GM19238 (cell line): ENCODE measurements around the gene KRTAP1-5.
"Not testable (repeated sequence)": the region's sequence is repeated elsewhere in the genome, so short reads cannot be mapped to it uniquely, and the experiment has no call there.

ENCODE experiments used
- DNase-seq: peaks from one replicate; pipeline ENCODE4 v3.0.0; 2011; ENCODE audit warnings: low spot score; ENCODE audit not compliant: insufficient read length

KRTAP1-5 gene

DNA sequence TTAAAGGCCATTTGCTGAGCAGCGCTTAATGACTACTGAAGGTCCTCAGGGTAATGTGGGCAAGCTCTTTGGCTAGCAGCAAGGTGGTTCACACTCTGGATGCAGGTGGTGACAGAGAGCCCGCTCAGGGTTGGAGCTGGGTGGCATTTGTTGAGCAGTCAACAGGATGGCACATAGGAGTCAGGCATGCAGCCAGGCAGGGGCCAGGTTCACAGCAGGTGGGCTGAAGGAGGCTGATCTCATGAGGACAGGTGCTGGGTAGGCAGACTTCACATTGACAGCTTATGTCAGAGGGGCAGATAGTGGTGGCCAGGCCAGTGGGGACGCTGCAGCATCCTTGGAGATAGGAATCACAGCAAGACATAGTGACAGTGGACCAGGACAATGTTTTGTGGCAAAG is 22.6 kb downstream of the KRTAP1-5 start:
- no peak for DNase-seq

GRCh38 chr17:41003926-41004325 is 23.1 kb downstream of the KRTAP1-5 start:
- DNase-seq = no peak

DNA sequence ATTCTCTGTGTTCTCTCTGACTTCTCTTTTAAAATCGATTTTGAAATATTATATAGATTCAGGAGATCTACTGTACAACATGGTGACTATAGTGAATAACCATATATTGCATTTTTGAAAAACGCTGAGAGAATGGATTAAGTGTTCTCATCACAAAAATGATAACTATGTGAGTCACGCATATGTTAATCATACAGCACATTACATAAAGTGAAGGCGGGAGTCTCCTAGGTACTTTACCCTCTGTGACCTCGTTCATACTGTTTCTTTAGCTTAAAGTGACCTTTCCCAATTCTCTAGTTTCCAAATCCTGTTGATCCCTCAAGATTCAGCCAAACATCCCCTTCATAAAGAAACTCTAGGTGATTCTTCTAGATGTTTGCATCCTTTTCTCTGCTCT is 24.2 kb downstream of the KRTAP1-5 start:
- DNase-seq = no peak

DNA sequence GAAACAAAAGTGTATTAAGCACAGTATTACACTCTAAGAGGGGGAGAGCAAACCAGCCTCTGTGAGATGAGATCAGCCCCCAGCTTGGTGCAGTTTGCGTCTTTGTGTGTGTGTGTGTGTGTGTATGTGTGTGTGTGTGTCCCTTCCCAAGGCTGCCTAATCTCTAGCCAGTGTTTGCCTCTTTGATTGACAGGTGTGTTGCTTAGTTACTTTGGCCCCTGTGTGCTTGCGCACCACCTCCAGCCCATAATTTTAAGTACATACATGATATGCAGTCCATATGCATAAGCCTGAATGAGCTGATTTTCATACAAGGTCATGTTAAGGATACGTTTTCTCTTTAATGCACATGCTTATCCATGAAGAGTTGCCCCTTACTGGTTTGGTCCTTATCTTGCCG is 25.2 kb downstream of the KRTAP1-5 start:
- DNase-seq = no peak

GRCh38 chr17:40999563-40999962 is 27.4 kb downstream of the KRTAP1-5 start, which contains the start of gene KRTAP3-2:
Gene KRTAP3-2, minus strand, starts transcription at chr17:40999906. Its CDS starts 53 bp downstream, at chr17:40999853.
- not testable (repeated sequence) for DNase-seq

- no peak for DNase-seq
These were observed 29.6 kb downstream of the KRTAP1-5 start for GRCh38 chr17:40997361-40997760.

GRCh38 chr17:40996829-40997228 is 30.2 kb downstream of the KRTAP1-5 start:
- DNase-seq = no peak

DNA sequence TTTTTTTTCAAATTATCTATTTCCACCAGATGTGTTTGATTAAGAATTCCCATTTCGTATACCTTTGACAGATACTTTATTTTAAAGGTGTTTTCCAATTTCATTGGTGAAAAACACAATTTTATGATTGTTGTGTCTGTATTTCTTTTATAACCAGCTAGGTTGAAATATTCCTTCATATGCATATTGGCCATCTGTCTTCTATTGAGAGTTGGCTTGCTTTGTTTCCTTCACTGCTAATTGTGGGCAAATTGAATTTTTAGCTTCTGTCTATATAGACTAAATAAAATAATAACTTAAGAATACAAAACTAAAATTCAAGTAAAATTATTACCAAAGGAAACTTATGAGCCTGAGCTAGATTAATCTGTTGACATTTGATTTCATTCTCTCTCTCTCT is 31.9 kb downstream of the KRTAP1-5 start:
- DNase-seq = no peak

GRCh38 chr17:40993839-40994238 is 33.2 kb downstream of the KRTAP1-5 start, which contains the start of gene KRTAP3-3:
Gene KRTAP3-3, minus strand, starts transcription at chr17:40994164. Its CDS starts 67 bp downstream, at chr17:40994097.
- DNase-seq = no peak

GRCh38 chr17:40993084-40993483 is 33.9 kb downstream of the KRTAP1-5 start:
- no peak for DNase-seq

- no peak for DNase-seq
These were observed 34.3 kb downstream of the KRTAP1-5 start for GRCh38 chr17:40992666-40993065.

DNA sequence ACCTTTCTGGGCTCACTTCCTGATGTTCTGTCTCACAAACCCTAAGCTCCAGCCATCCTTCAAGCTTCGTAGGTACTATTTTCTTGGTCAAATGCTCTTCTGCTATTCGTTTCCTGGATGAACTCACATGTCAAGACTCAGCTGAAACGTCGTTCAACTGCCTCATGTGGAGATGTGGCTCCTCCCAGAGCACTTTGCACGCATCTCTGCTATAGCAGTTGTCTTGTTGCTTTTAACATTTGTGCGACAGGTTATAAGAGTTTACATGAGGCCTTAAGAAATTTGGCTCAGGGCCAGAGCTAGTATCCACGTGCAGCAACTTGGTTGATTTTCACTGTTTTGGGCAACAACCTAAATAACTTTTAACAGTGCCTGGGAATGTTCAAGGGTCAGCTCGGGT is 40.1 kb downstream of the KRTAP1-5 start:
- no peak for DNase-seq

DNA sequence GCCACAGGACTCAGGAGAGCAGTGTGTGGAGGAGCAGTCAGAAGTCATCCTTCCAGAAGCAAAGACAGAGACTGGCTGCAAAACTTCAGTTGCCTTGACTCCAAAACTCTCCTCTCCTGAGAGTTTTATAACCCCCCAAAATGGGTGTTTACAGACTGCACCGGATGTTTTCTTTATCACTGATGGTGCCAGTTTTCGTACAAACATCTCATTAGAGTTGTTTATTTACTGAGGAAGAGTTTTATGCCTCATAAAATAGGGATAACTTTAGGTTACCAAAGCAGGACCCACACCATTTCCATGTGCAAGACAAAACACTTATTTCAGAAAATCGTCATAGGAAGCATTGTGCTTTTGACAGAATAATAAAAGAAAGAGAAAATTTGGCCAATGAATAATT is 42.8 kb downstream of the KRTAP1-5 start, which contains the start of gene KRT40:
TSS of gene KRT40 (minus strand) at position 101 of the 400 bp plus-strand sequence. CDS start at position 48, 53 bp downstream.
- DNase-seq = no peak

DNA sequence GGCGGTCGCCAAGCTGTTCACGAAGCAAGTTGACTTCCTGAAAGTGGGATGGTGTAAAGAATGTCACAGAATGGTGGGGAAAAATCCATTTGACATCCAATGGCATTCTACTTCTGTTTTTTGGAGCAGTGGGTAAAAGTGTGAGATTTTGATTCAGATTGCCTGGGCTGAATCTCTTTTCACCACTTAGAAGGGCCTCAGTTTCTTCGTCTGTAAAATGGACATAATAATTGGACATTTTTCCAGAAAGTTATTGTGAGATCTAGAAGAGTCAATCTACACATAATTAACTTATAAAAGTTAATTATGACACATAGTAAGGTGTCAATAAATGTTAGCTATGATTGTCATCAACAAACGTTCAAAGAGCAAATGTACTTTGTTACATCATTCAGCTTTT is 45.9 kb downstream of the KRTAP1-5 start:
- DNase-seq = no peak

DNA sequence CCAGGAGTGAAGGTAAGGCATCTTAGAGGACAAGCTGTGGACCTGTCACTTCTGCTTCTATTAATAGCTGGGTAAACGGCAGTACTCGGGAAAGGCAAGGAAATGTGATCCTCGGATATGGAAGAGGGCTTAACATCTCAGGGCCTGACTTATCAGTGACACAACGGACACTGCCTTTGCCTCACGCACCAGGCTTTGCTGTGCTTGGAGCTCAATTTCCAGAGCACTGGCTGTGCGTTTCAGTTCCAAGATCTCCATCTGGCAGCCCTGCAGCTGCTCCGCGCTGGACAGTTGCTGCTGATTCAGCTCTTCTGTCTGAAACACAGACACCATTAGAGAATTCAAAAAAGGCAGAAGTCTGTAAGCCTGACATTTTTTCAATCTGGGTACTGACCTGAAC is 46.4 kb downstream of the KRTAP1-5 start:
- DNase-seq = no peak

- no peak for DNase-seq
These were observed 46.9 kb downstream of the KRTAP1-5 start for GRCh38 chr17:40980117-40980516.

GRCh38 chr17:40978575-40979151 is 48.3 kb downstream of the KRTAP1-5 start:
- no peak for DNase-seq
